ENCODE results near the gene PNPLA3. TPM values are rescaled to one million over a fixed set of nuclear protein-coding genes. Genes with fewer than 3 reads are reported as not detected.

Gene PNPLA3
- total RNA-seq, 1 experiment from 2014 or later: 6.7 TPM

GRCh38 chr22:43969021-43969878 lies 45.6 kb downstream of the PNPLA3 start:
- Histone ChIP-seq H3K27me3 (no peaks in the 10 kb centered on the region), H3K4me3 (no peak overlapping the region), H3K9me3 (no peaks in the 10 kb centered on the region), H3K36me3 (peaks cover 58% of the 10 kb centered on the region)
- DNase-seq: no peak

GRCh38 chr22:43969989-43970755 lies 46.6 kb downstream of the PNPLA3 start:
- peaks cover 54% of the 10 kb centered on the region for H3K36me3 ChIP-seq
- no peak for DNase-seq
- no peaks in the 10 kb centered on the region for H3K9me3 ChIP-seq
- no peaks in the 10 kb centered on the region for H3K27me3 ChIP-seq
- no peak overlapping the region for H3K4me3 ChIP-seq

- no peaks in the 10 kb centered on the region for H3K27me3 ChIP-seq
- H3K36me3 ChIP-seq: peaks cover 51% of the 10 kb centered on the region
- H3K4me3 ChIP-seq: no peak overlapping the region
- no peaks in the 10 kb centered on the region for H3K9me3 ChIP-seq
- no peak for DNase-seq
Measured at GRCh38 chr22:43971112-43971511, 47.5 kb downstream of the PNPLA3 start.

- H3K27me3 ChIP-seq: no peaks in the 10 kb centered on the region
- no peaks in the 10 kb centered on the region for H3K9me3 ChIP-seq
- no peak overlapping the region for H3K4me3 ChIP-seq
- H3K36me3 ChIP-seq: peaks cover 46% of the 10 kb centered on the region
- no peak for DNase-seq
Measured at GRCh38 chr22:43972931-43973462, 49.4 kb downstream of the PNPLA3 start.

GRCh38 chr22:43974028-43974545 lies 50.5 kb downstream of the PNPLA3 start:
- Histone ChIP-seq H3K9me3 (no peaks in the 10 kb centered on the region), H3K36me3 (peaks cover 41% of the 10 kb centered on the region), H3K27me3 (no peaks in the 10 kb centered on the region), H3K4me3 (no peak overlapping the region)
- DNase-seq: no peak

- H3K27me3 ChIP-seq: no peaks in the 10 kb centered on the region
- H3K9me3 ChIP-seq: no peaks in the 10 kb centered on the region
- H3K4me3 ChIP-seq: no peak overlapping the region
- H3K36me3 ChIP-seq: peaks cover 46% of the 10 kb centered on the region
- DNase-seq: no peak
Measured at GRCh38 chr22:43975041-43975440, 51.4 kb downstream of the PNPLA3 start.

GRCh38 chr22:43976861-43977795 lies 53.5 kb downstream of the PNPLA3 start:
- Histone ChIP-seq H3K9me3 (no peaks in the 10 kb centered on the region), H3K27me3 (no peaks in the 10 kb centered on the region), H3K36me3 (peaks cover 48% of the 10 kb centered on the region), H3K4me3 (no peak overlapping the region)
- no peak for DNase-seq

GRCh38 chr22:43978558-43978957 lies 55.0 kb downstream of the PNPLA3 start:
- H3K4me3 ChIP-seq: no peak overlapping the region
- peaks cover 36% of the 10 kb centered on the region for H3K36me3 ChIP-seq
- H3K9me3 ChIP-seq: no peaks in the 10 kb centered on the region
- H3K27me3 ChIP-seq: no peaks in the 10 kb centered on the region
- no peak for DNase-seq

- Histone ChIP-seq H3K27me3 (no peaks in the 10 kb centered on the region), H3K36me3 (peaks cover 47% of the 10 kb centered on the region), H3K9me3 (no peaks in the 10 kb centered on the region), H3K4me3 (no peak overlapping the region)
- DNase-seq: no peak
Measured at GRCh38 chr22:43980579-43980978, 57.0 kb downstream of the PNPLA3 start.

GRCh38 chr22:43980996-43981395 lies 57.4 kb downstream of the PNPLA3 start:
- H3K36me3 ChIP-seq: peaks cover 45% of the 10 kb centered on the region
- no peaks in the 10 kb centered on the region for H3K27me3 ChIP-seq
- no peak for DNase-seq
- no peaks in the 10 kb centered on the region for H3K9me3 ChIP-seq
- H3K4me3 ChIP-seq: no peak overlapping the region

GRCh38 chr22:43983808-43984207 lies 60.2 kb downstream of the PNPLA3 start:
- peaks cover 44% of the 10 kb centered on the region for H3K36me3 ChIP-seq
- DNase-seq: no peak

GRCh38 chr22:43985532-43985931 lies 61.9 kb downstream of the PNPLA3 start:
- Histone ChIP-seq H3K4me3 (no peak overlapping the region), H3K27me3 (no peaks in the 10 kb centered on the region), H3K9me3 (no peaks in the 10 kb centered on the region), H3K36me3 (peaks cover 51% of the 10 kb centered on the region)
- no peak for DNase-seq

More at GRCh38 chr22:43983808-43984207, 60.2 kb downstream of the PNPLA3 start:
- Histone ChIP-seq H3K27me3 (no peaks in the 10 kb centered on the region), H3K4me3 (no peak overlapping the region), H3K9me3 (no peaks in the 10 kb centered on the region)

GRCh38 chr22:43988116-43988820 lies 64.7 kb downstream of the PNPLA3 start:
- H3K9me3 ChIP-seq: no peaks in the 10 kb centered on the region
- H3K27me3 ChIP-seq: no peaks in the 10 kb centered on the region
- H3K4me3 ChIP-seq: no peak overlapping the region
- DNase-seq: no peak
- peaks cover 68% of the 10 kb centered on the region for H3K36me3 ChIP-seq

GRCh38 chr22:43988960-43989359 lies 65.4 kb downstream of the PNPLA3 start:
- no peak overlapping the region for H3K4me3 ChIP-seq
- H3K36me3 ChIP-seq: peaks cover 69% of the 10 kb centered on the region
- no peaks in the 10 kb centered on the region for H3K9me3 ChIP-seq
- H3K27me3 ChIP-seq: no peaks in the 10 kb centered on the region
- no peak for DNase-seq

- H3K27me3 ChIP-seq: no peaks in the 10 kb centered on the region
- H3K36me3 ChIP-seq: peaks cover 71% of the 10 kb centered on the region
- no peaks in the 10 kb centered on the region for H3K9me3 ChIP-seq
- no peak overlapping the region for H3K4me3 ChIP-seq
- no peak for DNase-seq
Measured at GRCh38 chr22:43990044-43990443, 66.4 kb downstream of the PNPLA3 start.
